Central memory CD8-positive, alpha-beta T cell (primary cell): ENCODE measurements around the gene IL5.
"Not testable (repeated sequence)": the region's sequence is repeated elsewhere in the genome, so short reads cannot be mapped to it uniquely, and the experiment has no call there.

Source experiments
- ATAC-seq: fragments of 150-1000 bp; cut with Tn5 transposase; replicated peaks from 2 replicates; pipeline ENCODE4 v1.10.0; 2022; ENCODE audit warnings: mild to moderate bottlenecking, moderate FRiP score, moderate number of reproducible peaks; ENCODE audit not compliant: poor library complexity, severe bottlenecking; ENCODE audit errors: extremely low read depth
- DNase-seq, 2 donors: peaks; one replicate each; pipeline ENCODE4 v3.0.0; 2021; ENCODE audit warnings: low spot score in 2 of 2
- H3K27ac Mint-ChIP-seq: one replicate; pipeline ENCODE4 v1.8.0; 2022; ENCODE audit warnings: low read depth, mild to moderate bottlenecking, moderate library complexity, mixed read lengths
- H3K27me3 Mint-ChIP-seq: one replicate; pipeline ENCODE4 v1.8.0; 2022; ENCODE audit warnings: mixed read lengths
- H3K36me3 Mint-ChIP-seq: one replicate; pipeline ENCODE4 v1.8.0; 2022; ENCODE audit warnings: mild to moderate bottlenecking, moderate library complexity, mixed read lengths; ENCODE audit not compliant: insufficient read depth
- H3K4me1 Mint-ChIP-seq: one replicate; pipeline ENCODE4 v1.8.0; 2022; ENCODE audit warnings: mixed read lengths
- H3K4me3 Mint-ChIP-seq: one replicate; pipeline ENCODE4 v1.8.0; 2022; ENCODE audit warnings: mild to moderate bottlenecking, moderate library complexity, mixed read lengths
- H3K9me3 Mint-ChIP-seq: one replicate; pipeline ENCODE4 v1.8.0; 2022; ENCODE audit warnings: mixed read lengths

IL5 gene

GRCh38 chr5:132526974-132527564, 16.3 kb downstream of the IL5 start:
- DNase-seq, result no peak
- Mint-ChIP-seq H3K27me3 (peaks cover 12% of the 10 kb centered on the region), H3K4me3 (no peak overlapping the region), H3K27ac (no peak overlapping the region), H3K4me1 (peaks cover 26% of the 10 kb centered on the region), H3K9me3 (no peaks in the 10 kb centered on the region), H3K36me3 (no peaks in the 10 kb centered on the region)
- peak; percentile 8 for ATAC-seq

DNA sequence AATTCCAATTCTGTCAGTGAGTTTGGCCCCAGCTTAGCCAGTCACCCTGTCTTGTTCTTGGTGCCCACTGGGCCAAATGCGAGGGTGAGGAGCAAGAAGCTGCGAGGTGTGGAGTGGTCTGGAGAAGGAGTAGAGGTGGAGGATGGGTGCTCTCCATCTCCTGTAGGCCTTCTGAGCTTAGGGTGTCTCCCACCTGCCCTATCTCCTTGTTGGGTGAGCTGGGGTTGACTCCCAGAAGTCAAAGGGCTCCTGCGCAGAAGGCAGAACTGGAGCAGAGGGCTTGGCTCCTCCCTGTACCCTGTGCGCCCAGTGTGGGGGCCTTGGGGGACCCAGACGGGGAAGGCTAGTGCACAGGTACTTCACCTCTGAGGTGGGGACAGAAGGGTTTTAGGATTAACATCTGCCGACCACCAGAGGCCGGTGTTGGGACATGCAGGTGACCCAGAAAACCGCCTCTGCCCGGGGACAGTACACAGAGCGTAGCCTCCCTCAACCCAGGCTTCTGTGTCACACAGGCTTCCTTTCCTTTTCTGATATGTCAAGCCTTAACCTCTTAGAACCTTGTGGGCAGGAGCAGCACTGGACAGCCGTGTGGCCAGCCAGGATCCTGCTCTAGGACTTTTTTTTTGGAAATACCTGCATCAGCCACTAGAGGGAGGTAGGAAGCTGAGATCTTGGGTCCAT, 16.9 kb downstream of the IL5 start:
- no peaks in the 10 kb centered on the region for H3K9me3 Mint-ChIP-seq
- H3K36me3 Mint-ChIP-seq, result no peaks in the 10 kb centered on the region
- peaks cover 6% of the 10 kb centered on the region for H3K27me3 Mint-ChIP-seq
- H3K27ac Mint-ChIP-seq, result no peak overlapping the region
- ATAC-seq (peak; percentile 54), DNase-seq (peak; percentile 23 to 36)
- H3K4me3 Mint-ChIP-seq, result no peak overlapping the region
- H3K4me1 Mint-ChIP-seq, result peaks cover 24% of the 10 kb centered on the region

DNA sequence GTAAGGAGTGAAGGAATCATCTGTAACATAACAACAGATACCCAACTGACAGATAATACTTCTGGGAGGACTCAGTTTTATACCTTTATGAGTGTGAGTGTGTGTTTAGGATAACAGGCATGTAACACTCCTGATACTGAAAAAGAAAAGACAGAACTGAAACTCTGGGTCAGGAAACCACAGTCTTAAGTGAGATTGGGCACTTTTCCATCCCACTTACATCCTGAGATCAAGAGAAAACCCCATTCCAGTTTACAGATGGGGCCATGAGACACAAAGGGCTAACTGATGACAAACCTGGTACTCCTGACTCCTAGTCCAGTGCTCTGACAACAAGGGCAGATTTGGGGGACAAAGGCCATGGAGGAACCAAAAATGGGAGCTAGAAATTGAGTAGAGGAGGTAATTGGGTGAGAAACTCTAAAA, 18.0 kb downstream of the IL5 start:
- H3K4me3 Mint-ChIP-seq, result no peak overlapping the region
- ATAC-seq (no peak), DNase-seq (no peak)
- H3K27me3 Mint-ChIP-seq, result no peaks in the 10 kb centered on the region
- no peak overlapping the region for H3K27ac Mint-ChIP-seq
- H3K36me3 Mint-ChIP-seq, result no peaks in the 10 kb centered on the region
- no peaks in the 10 kb centered on the region for H3K9me3 Mint-ChIP-seq
- H3K4me1 Mint-ChIP-seq, result peaks cover 18% of the 10 kb centered on the region

DNA sequence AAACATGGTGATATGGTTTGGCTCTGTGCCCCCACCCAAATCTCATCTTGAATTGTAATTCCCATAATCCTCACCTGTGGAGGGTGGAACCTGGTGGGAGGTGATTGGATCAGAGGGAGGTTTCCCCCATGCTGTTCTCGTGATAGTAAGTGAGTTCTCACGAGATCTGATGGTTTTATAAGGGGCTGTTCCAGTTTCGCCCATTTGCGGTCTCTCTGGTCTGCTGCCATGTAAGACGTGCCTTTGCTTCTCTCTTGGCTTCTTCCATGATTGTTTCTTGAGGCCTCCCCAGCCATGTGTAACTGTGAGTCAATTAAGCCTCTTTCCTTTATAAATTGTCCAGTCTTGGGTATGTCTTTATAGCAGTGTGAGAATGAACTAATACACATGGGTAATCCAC, 18.4 kb downstream of the IL5 start:
- peaks cover 18% of the 10 kb centered on the region for H3K4me1 Mint-ChIP-seq
- not testable (repeated sequence) for DNase-seq, H3K27ac Mint-ChIP-seq, ATAC-seq, H3K9me3 Mint-ChIP-seq, H3K27me3 Mint-ChIP-seq, H3K4me3 Mint-ChIP-seq, H3K36me3 Mint-ChIP-seq

DNA sequence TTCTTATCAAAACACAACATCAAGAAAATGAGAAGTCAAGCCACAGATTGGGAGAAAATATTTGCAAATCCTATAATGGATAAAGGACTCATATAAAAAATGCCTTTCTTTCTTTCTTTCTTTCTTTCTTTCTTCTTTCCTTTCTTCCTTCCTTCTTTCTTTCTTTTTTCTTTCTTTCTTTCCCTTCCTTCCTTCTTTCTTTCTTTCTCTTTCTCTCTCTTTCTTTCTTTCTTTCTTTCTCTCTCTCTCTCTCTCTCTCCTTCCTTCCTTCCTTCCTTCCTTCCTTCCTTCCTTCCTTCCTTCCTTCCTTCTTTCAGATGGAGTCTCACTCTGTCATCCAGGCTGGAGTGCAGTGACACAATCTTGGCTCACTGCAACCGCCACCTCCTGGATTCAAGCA, 21.3 kb downstream of the IL5 start:
- H3K27me3 Mint-ChIP-seq, H3K36me3 Mint-ChIP-seq, H3K4me3 Mint-ChIP-seq, H3K27ac Mint-ChIP-seq, ATAC-seq, DNase-seq, H3K9me3 Mint-ChIP-seq: not testable (repeated sequence)
- peaks cover 12% of the 10 kb centered on the region for H3K4me1 Mint-ChIP-seq

- not testable (repeated sequence) for ATAC-seq, H3K9me3 Mint-ChIP-seq, H3K4me1 Mint-ChIP-seq, H3K36me3 Mint-ChIP-seq, H3K27ac Mint-ChIP-seq, DNase-seq, H3K4me3 Mint-ChIP-seq
- H3K27me3 Mint-ChIP-seq, result peaks cover 30% of the 10 kb centered on the region
These were observed 29.5 kb downstream of the IL5 start for GRCh38 chr5:132513618-132514336.

DNA sequence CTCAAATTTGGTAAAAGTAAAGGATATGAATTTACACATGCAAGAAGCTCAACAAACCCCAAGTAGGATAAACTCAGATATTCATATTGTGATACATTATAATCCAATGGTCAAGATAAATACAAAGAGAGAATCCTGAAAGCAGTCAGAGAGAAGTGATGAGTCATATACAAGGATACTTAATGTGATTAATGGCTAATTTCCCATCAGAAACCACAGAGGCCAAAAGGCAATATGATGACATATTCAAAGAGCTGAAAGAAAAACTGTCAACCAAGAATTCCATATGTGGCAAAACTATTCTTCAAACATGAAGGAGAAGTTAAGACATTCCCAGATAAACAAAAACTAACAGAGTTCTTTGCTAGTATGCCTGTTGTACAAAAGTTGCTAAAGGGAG, 33.2 kb downstream of the IL5 start:
- no peaks in the 10 kb centered on the region for H3K9me3 Mint-ChIP-seq
- peaks cover 38% of the 10 kb centered on the region for H3K27me3 Mint-ChIP-seq
- H3K4me1 Mint-ChIP-seq, result no peaks in the 10 kb centered on the region
- H3K36me3 Mint-ChIP-seq, result no peaks in the 10 kb centered on the region
- no peak for ATAC-seq
- no peak for DNase-seq
- H3K27ac Mint-ChIP-seq, result no peak overlapping the region
- H3K4me3 Mint-ChIP-seq, result no peak overlapping the region

GRCh38 chr5:132506094-132506692, 37.1 kb downstream of the IL5 start:
- no peak for DNase-seq
- Mint-ChIP-seq H3K4me1 (peaks cover 3% of the 10 kb centered on the region), H3K27me3 (peaks cover 24% of the 10 kb centered on the region), H3K4me3 (no peak overlapping the region), H3K27ac (no peak overlapping the region), H3K36me3 (no peaks in the 10 kb centered on the region), H3K9me3 (no peaks in the 10 kb centered on the region)
- ATAC-seq, result no peak

- Mint-ChIP-seq H3K27ac (no peak overlapping the region), H3K4me3 (no peak overlapping the region), H3K36me3 (no peaks in the 10 kb centered on the region), H3K27me3 (peaks cover 24% of the 10 kb centered on the region), H3K9me3 (no peaks in the 10 kb centered on the region), H3K4me1 (peaks cover 9% of the 10 kb centered on the region)
- DNase-seq (no peak), ATAC-seq (no peak)
These were observed 37.7 kb downstream of the IL5 start for GRCh38 chr5:132505641-132506040.

DNA sequence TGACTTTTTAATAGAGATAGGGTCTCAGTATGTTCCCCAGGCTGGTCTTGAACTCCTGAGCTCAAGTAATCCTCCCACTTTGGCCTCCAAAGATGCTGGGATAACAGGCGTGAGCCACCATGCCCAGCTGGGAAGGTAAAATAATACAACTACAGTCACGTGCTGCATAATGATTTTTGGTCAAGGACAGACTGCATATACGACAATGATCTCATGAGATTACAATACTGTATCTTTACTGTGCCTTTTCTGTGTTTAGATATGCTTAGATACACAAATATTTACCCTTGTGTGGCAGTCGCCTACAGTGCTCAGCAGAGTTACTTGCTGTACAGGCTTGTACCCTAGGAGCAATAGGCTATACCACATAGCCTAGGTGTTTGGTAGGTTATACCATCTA, 38.6 kb downstream of the IL5 start:
- H3K27ac Mint-ChIP-seq, result no peak overlapping the region
- no peak for ATAC-seq
- no peak overlapping the region for H3K4me3 Mint-ChIP-seq
- no peaks in the 10 kb centered on the region for H3K9me3 Mint-ChIP-seq
- peaks cover 18% of the 10 kb centered on the region for H3K27me3 Mint-ChIP-seq
- no peaks in the 10 kb centered on the region for H3K36me3 Mint-ChIP-seq
- H3K4me1 Mint-ChIP-seq, result peaks cover 16% of the 10 kb centered on the region
- DNase-seq, result no peak

DNA sequence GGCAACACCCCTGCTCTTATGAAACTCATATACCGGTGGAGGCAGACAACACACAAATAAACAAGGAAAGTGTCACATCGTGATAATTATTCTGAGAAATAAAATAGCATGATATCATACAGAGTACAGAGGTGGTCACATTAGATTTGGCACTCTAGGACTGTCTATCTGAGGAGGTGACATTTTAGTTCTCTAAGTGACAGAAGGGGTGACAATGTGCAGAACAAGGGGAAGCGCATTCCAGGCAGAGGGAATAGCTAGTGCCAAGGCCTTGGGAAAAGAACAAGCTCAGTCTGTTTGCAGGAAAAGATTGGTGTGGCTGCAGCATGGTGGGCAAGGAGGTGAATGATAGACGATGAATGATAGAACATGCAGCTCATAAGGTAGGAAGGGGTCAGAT, 40.1 kb downstream of the IL5 start:
- no peak overlapping the region for H3K27ac Mint-ChIP-seq
- H3K4me3 Mint-ChIP-seq, result no peak overlapping the region

DNA sequence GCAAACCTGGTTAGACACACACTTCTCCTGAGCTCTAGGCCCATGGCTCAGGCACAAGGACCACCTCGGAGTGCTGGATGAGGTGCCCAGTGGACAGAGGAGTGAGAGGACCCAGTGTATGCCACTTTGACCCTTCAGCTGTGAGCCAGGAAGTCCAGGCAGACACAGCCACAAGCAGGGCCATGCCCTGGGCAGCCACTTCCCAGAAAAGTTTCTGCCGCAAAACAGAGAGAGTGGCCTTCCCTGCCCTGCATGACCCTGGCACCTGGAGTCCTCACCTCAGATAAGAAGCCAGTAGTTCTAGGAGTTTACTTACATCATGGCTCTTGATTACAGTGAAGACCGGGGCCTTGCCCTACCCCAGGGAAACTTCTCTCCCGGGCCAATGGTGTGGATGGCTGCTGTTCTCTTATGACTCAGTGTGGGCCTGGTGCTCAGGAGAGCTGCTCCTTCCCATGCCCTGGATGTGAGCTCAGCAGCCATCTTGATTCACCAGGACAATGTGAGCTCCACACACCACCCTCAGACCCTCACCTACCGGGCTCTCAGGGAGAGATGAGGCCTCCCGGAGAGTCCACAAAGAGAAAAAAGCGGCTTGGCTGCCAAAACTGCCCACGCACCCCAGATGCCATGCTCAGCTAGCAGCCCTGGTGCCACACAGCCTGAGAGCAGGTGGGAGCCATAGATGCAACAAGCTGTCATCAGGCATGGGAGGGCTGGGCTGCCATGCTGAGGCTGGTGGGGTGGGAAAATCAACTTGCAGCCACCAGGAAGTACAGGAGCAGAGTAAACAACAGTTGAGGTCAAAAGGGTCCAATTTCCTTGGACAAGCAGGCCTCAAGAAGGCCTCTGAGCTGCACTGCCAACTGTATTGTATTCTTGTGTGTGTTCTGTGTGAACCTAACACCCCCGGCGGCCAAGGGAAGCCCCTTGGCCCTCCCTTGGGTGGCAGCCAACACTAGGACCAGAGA, 41.1 kb downstream of the IL5 start:
- no peak overlapping the region for H3K4me3 Mint-ChIP-seq
- ATAC-seq, result no peak
- H3K9me3 Mint-ChIP-seq, result no peaks in the 10 kb centered on the region
- H3K27ac Mint-ChIP-seq, result no peak overlapping the region
- H3K36me3 Mint-ChIP-seq, result peaks cover 2% of the 10 kb centered on the region
- H3K4me1 Mint-ChIP-seq, result peaks cover 38% of the 10 kb centered on the region
- H3K27me3 Mint-ChIP-seq, result peaks cover under 1% of the 10 kb centered on the region
- DNase-seq, result no peak

More for the DNA sequence above, 40.1 kb downstream of the IL5 start:
- Mint-ChIP-seq H3K36me3 (no peaks in the 10 kb centered on the region), H3K4me1 (peaks cover 29% of the 10 kb centered on the region), H3K27me3 (peaks cover 7% of the 10 kb centered on the region), H3K9me3 (no peaks in the 10 kb centered on the region)
- DNase-seq, result no peak
- no peak for ATAC-seq
